ENCODE measurements around the gene ADNP2.

ADNP2 gene

GRCh38 chr18:80158365-80158764, 49.3 kb downstream of the ADNP2 start:
- Histone ChIP-seq H3K27ac (ENCODE audit: low read depth, low read length, poor library complexity, severe bottlenecking) (no peak overlapping the region), H3K9me2 (ENCODE audit: low read depth, low read length) (no peaks in the 10 kb centered on the region), H2AFZ (ENCODE audit: low read length) (no peak overlapping the region), H4K20me1 (ENCODE audit: insufficient read depth, low read length) (no peaks in the 10 kb centered on the region), H3K36me3 (ENCODE audit: insufficient read depth, low read length) (no peaks in the 10 kb centered on the region), H3K9ac (ENCODE audit: low read length) (no peak overlapping the region), H3K4me3 (ENCODE audit: low read depth, low read length, poor library complexity, severe bottlenecking) (no peak overlapping the region), H3K4me2 (ENCODE audit: low read length) (no peak overlapping the region), H3F3A (ENCODE audit: insufficient read depth, low read length) (no peaks in the 10 kb centered on the region), H3K9me3 (ENCODE audit: low read length) (no peaks in the 10 kb centered on the region), H3K27me3 (ENCODE audit: insufficient read depth, low read length) (no peaks in the 10 kb centered on the region), H3K79me2 (ENCODE audit: insufficient read depth, low read length) (no peaks in the 10 kb centered on the region), H3K4me1 (ENCODE audit: insufficient read depth, low read length, severe bottlenecking) (no peaks in the 10 kb centered on the region)
- TF ChIP-seq CTCF (IDR thresholded peaks at IDR 0.05; ENCODE audit: low read length) (no peak), EZH2 (IDR thresholded peaks at IDR 0.05; ENCODE audit: borderline replicate concordance, low read length) (no peak)

- Histone ChIP-seq H4K20me1 (ENCODE audit: insufficient read depth, low read length) (no peaks in the 10 kb centered on the region), H3K4me1 (ENCODE audit: insufficient read depth, low read length, severe bottlenecking) (no peaks in the 10 kb centered on the region), H2AFZ (ENCODE audit: low read length) (no peak overlapping the region), H3K4me2 (ENCODE audit: low read length) (no peak overlapping the region), H3K9ac (ENCODE audit: low read length) (no peak overlapping the region), H3K9me2 (ENCODE audit: low read depth, low read length) (no peaks in the 10 kb centered on the region), H3K4me3 (ENCODE audit: low read depth, low read length, poor library complexity, severe bottlenecking) (no peak overlapping the region), H3K36me3 (ENCODE audit: insufficient read depth, low read length) (no peaks in the 10 kb centered on the region), H3K27me3 (ENCODE audit: insufficient read depth, low read length) (no peaks in the 10 kb centered on the region; the same call in 1 of the 2 replicates), H3F3A (ENCODE audit: insufficient read depth, low read length) (no peaks in the 10 kb centered on the region), H3K27ac (ENCODE audit: low read depth, low read length, poor library complexity, severe bottlenecking) (no peak overlapping the region), H3K79me2 (ENCODE audit: insufficient read depth, low read length) (no peaks in the 10 kb centered on the region), H3K9me3 (ENCODE audit: low read length) (no peaks in the 10 kb centered on the region)
- no peak for TF ChIP-seq EZH2 (IDR thresholded peaks at IDR 0.05; ENCODE audit: borderline replicate concordance, low read length)
- no peak for TF ChIP-seq CTCF (IDR thresholded peaks at IDR 0.05; ENCODE audit: low read length)
Observed at GRCh38 chr18:80159713-80160636, 50.9 kb downstream of the ADNP2 start.

GRCh38 chr18:80161781-80162417, 52.8 kb downstream of the ADNP2 start:
- Histone ChIP-seq H2AFZ (ENCODE audit: low read length) (no peak overlapping the region), H3K4me2 (ENCODE audit: low read length) (no peak overlapping the region), H3K4me3 (ENCODE audit: low read depth, low read length, poor library complexity, severe bottlenecking) (no peak overlapping the region), H3K9ac (ENCODE audit: low read length) (no peak overlapping the region), H3K36me3 (ENCODE audit: insufficient read depth, low read length) (no peaks in the 10 kb centered on the region), H3K9me3 (ENCODE audit: low read length) (no peaks in the 10 kb centered on the region), H3K9me2 (ENCODE audit: low read depth, low read length) (no peaks in the 10 kb centered on the region), H4K20me1 (ENCODE audit: insufficient read depth, low read length) (no peaks in the 10 kb centered on the region), H3K79me2 (ENCODE audit: insufficient read depth, low read length) (no peaks in the 10 kb centered on the region), H3K27ac (ENCODE audit: low read depth, low read length, poor library complexity, severe bottlenecking) (no peak overlapping the region), H3F3A (ENCODE audit: insufficient read depth, low read length) (no peaks in the 10 kb centered on the region), H3K27me3 (ENCODE audit: insufficient read depth, low read length) (no peaks in the 10 kb centered on the region; the same call in 1 of the 2 replicates), H3K4me1 (ENCODE audit: insufficient read depth, low read length, severe bottlenecking) (no peaks in the 10 kb centered on the region)
- TF ChIP-seq CTCF (IDR thresholded peaks at IDR 0.05; ENCODE audit: low read length) (no peak), EZH2 (IDR thresholded peaks at IDR 0.05; ENCODE audit: borderline replicate concordance, low read length) (no peak)
